H9 (cell line): ENCODE results near the gene LRRFIP2. TPM values are rescaled to one million over a fixed set of nuclear protein-coding genes. Genes with fewer than 3 reads are reported as not detected.

Source experiments
- DNase-seq: peaks from one replicate; pipeline ENCODE4 v3.0.0-alpha.2; 2017
- H2AFZ ChIP-seq: one replicate; pipeline ENCODE4 v1.6.1; 2013; ENCODE audit warnings: mild to moderate bottlenecking, low read length, control low read depth, moderate library complexity
- H2AK5ac ChIP-seq: 2 replicates; pipeline ENCODE4 v1.6.1; 2013; ENCODE audit warnings: low read length, control low read depth, mixed read lengths; ENCODE audit not compliant: insufficient read length
- H2BK120ac ChIP-seq: one replicate; pipeline ENCODE4 v1.6.1; 2013; ENCODE audit warnings: low read depth, mild to moderate bottlenecking, low read length, control low read depth, inconsistent platforms; ENCODE audit not compliant: poor library complexity, severe bottlenecking
- H2BK12ac ChIP-seq: 2 replicates; pipeline ENCODE4 v1.6.1; 2013; ENCODE audit warnings: low read length, control low read depth, mixed read lengths, low read depth; ENCODE audit not compliant: insufficient read length
- H2BK15ac ChIP-seq: 2 replicates; pipeline ENCODE4 v1.6.1; 2013; ENCODE audit warnings: low read depth, low read length, control low read depth
- H2BK20ac ChIP-seq: one replicate; pipeline ENCODE4 v1.6.1; 2013; ENCODE audit warnings: low read depth, mild to moderate bottlenecking, low read length, control low read depth, inconsistent platforms; ENCODE audit not compliant: poor library complexity, severe bottlenecking
- H2BK5ac ChIP-seq: 2 replicates; pipeline ENCODE4 v1.6.1; 2013; ENCODE audit warnings: low read length, control low read depth, mixed read lengths; ENCODE audit not compliant: insufficient read length
- H3K14ac ChIP-seq: 2 replicates; pipeline ENCODE4 v1.6.1; 2013; ENCODE audit warnings: low read length, control low read depth; ENCODE audit not compliant: insufficient read depth
- H3K18ac ChIP-seq: 2 replicates; pipeline ENCODE4 v1.6.1; 2013; ENCODE audit warnings: low read depth, mild to moderate bottlenecking, mixed read lengths, low read length, control low read depth; ENCODE audit not compliant: insufficient read length
- H3K23ac ChIP-seq: 2 replicates; pipeline ENCODE4 v1.6.1; 2013; ENCODE audit warnings: low read length, control low read depth, mixed read lengths, low read depth; ENCODE audit not compliant: insufficient read length
- H3K23me2 ChIP-seq: 2 replicates; pipeline ENCODE4 v1.6.1; 2013; ENCODE audit warnings: low read depth, mild to moderate bottlenecking, mixed read lengths, low read length, control low read depth; ENCODE audit not compliant: insufficient read length, poor library complexity, severe bottlenecking
- H3K27ac ChIP-seq: 2 replicates; pipeline ENCODE4 v1.5.1; 2013; ENCODE audit warnings: low read length, control low read depth, mixed read lengths, low read depth; ENCODE audit not compliant: insufficient read length
- H3K27me3 ChIP-seq: 2 replicates; pipeline ENCODE4 v1.6.1; 2013; ENCODE audit warnings: low read length, control low read depth, inconsistent platforms; ENCODE audit not compliant: insufficient read depth
- H3K4ac ChIP-seq: 2 replicates; pipeline ENCODE4 v1.6.1; 2013; ENCODE audit warnings: low read depth, mild to moderate bottlenecking, control low read depth, inconsistent platforms, low read length, moderate library complexity
- H3K4me1 ChIP-seq: 2 replicates; pipeline ENCODE4 v1.6.1; 2013; ENCODE audit warnings: low read length, control low read depth, inconsistent platforms; ENCODE audit not compliant: insufficient read depth
- H3K4me2 ChIP-seq: 2 replicates; pipeline ENCODE4 v1.6.1; 2013; ENCODE audit warnings: low read length, control low read depth, mixed read lengths; ENCODE audit not compliant: insufficient read length, insufficient read depth
- H3K56ac ChIP-seq: 2 replicates; pipeline ENCODE4 v1.6.1; 2013; ENCODE audit warnings: low read depth, mild to moderate bottlenecking, mixed read lengths, low read length, control low read depth; ENCODE audit not compliant: insufficient read length
- H3K79me1 ChIP-seq: 2 replicates; pipeline ENCODE4 v1.6.1; 2013; ENCODE audit warnings: low read depth, mild to moderate bottlenecking, moderate library complexity, low read length, control low read depth, inconsistent platforms; ENCODE audit not compliant: insufficient read depth, poor library complexity, severe bottlenecking
- H3K79me2 ChIP-seq: 2 replicates; pipeline ENCODE4 v1.6.1; 2013; ENCODE audit warnings: low read length, control low read depth, inconsistent platforms; ENCODE audit not compliant: insufficient read depth
- H3K9ac ChIP-seq: 2 replicates; pipeline ENCODE4 v1.6.1; 2013; ENCODE audit warnings: low read length, control low read depth, mixed read lengths; ENCODE audit not compliant: insufficient read length; ENCODE audit errors: extremely low read depth
- H3K9me3 ChIP-seq: one replicate; pipeline ENCODE4 v1.6.1; 2013; ENCODE audit warnings: low read depth, low read length, inconsistent platforms; ENCODE audit not compliant: control insufficient read depth
- H3T11ph ChIP-seq: one replicate; pipeline ENCODE4 v1.6.1; 2013; ENCODE audit warnings: mild to moderate bottlenecking, low read length, control low read depth, inconsistent platforms
- H4K20me1 ChIP-seq: one replicate; pipeline ENCODE4 v1.6.1; 2013; ENCODE audit not compliant: control insufficient read depth, insufficient read length, insufficient read depth
- H4K5ac ChIP-seq: 2 replicates; pipeline ENCODE4 v1.6.1; 2013; ENCODE audit warnings: low read depth, mild to moderate bottlenecking, mixed read lengths, low read length, control low read depth; ENCODE audit not compliant: insufficient read length
- H4K8ac ChIP-seq: replicated peaks from 2 replicates; pipeline ENCODE4 v1.6.1; 2013; ENCODE audit warnings: low read length, control low read depth, mixed read lengths, low read depth; ENCODE audit not compliant: insufficient read length
- H4K91ac ChIP-seq: 2 replicates; pipeline ENCODE4 v1.6.1; 2013; ENCODE audit warnings: low read depth, mild to moderate bottlenecking, moderate library complexity, mixed read lengths, low read length, control low read depth; ENCODE audit not compliant: insufficient read length
- H3K27ac Mint-ChIP-seq, 3 experiments: 2 replicates in 2 of 3; 3 replicates in 1 of 3; pipeline ENCODE4 v1.8.0; 2020 to 2021; ENCODE audit warnings: mixed read lengths in 3 of 3, mild to moderate bottlenecking in 1 of 3, moderate library complexity in 1 of 3
- H3K27me3 Mint-ChIP-seq: 2 replicates; pipeline ENCODE4 v1.8.0; 2021; ENCODE audit warnings: low read depth, mild to moderate bottlenecking, moderate library complexity, mixed read lengths
- H3K36me3 Mint-ChIP-seq, 3 experiments: 2 replicates in 2 of 3; 3 replicates in 1 of 3; pipeline ENCODE4 v1.8.0; 2020 to 2021; ENCODE audit warnings: low read depth in 3 of 3, mixed read lengths in 3 of 3; ENCODE audit not compliant: insufficient read depth in 1 of 3
- H3K4me1 Mint-ChIP-seq, 2 experiments: 2 replicates each; pipeline ENCODE4 v1.8.0; 2020; ENCODE audit warnings: mixed read lengths in 2 of 2
- H3K4me3 Mint-ChIP-seq, 2 experiments: 2 replicates in 1 of 2; 3 replicates in 1 of 2; pipeline ENCODE4 v1.8.0; 2020 to 2021; ENCODE audit warnings: mild to moderate bottlenecking in 2 of 2, mixed read lengths in 2 of 2, moderate library complexity in 1 of 2
- H3K9me3 Mint-ChIP-seq, 2 experiments: 2 replicates in 1 of 2; 3 replicates in 1 of 2; pipeline ENCODE4 v1.8.0; 2020; ENCODE audit warnings: mild to moderate bottlenecking in 2 of 2, mixed read lengths in 2 of 2, moderate library complexity in 1 of 2
- CTCF ChIP-seq: fragments of 200-600 bp; sonication (generic); conservative IDR thresholded peaks from 3 replicates; pipeline ENCODE4 v1.8.0; 2021; ENCODE audit warnings: antibody characterized with exemption, mild to moderate bottlenecking
- WGBS: extraction: QIAGEN DNeasy Blood & Tissue Kit; methylation state at CpG from one replicate; pipeline ENCODE4 v1.1.7; 2013; ENCODE audit warnings: missing lambda C conversion rate, low lambda C conversion rate, mixed read lengths; ENCODE audit not compliant: insufficient read length; ENCODE audit errors: extremely low coverage; 5-methylcytosine and 5-hydroxymethylcytosine counted together
- long read RNA-seq: library from polyadenylated mRNA; unstranded; transcript quantifications from one replicate; pipeline ENCODE4 v2.0.0, GENCODE V29; 2020
- total RNA-seq: library from RNA; stranded (reverse); gene quantifications from 2 replicates; pipeline ENCODE4 v1.2.1, GENCODE V29; 2021

The LRRFIP2 gene, protein sequence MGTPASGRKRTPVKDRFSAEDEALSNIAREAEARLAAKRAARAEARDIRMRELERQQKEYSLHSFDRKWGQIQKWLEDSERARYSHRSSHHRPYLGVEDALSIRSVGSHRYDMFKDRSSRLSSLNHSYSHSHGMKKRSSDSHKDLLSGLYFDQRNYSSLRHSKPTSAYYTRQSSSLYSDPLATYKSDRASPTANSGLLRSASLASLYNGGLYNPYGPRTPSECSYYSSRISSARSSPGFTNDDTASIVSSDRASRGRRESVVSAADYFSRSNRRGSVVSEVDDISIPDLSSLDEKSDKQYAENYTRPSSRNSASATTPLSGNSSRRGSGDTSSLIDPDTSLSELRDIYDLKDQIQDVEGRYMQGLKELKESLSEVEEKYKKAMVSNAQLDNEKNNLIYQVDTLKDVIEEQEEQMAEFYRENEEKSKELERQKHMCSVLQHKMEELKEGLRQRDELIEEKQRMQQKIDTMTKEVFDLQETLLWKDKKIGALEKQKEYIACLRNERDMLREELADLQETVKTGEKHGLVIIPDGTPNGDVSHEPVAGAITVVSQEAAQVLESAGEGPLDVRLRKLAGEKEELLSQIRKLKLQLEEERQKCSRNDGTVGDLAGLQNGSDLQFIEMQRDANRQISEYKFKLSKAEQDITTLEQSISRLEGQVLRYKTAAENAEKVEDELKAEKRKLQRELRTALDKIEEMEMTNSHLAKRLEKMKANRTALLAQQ
- 29.5 and 30.7 TPM in 2 replicates for total RNA-seq
- long read RNA-seq, transcript LRRFIP2-202 (14 exons, 2,821 nt): major isoform, 43 of 138 reads
- long read RNA-seq, transcript LRRFIP2-205 (15 exons, 2,522 nt): minor isoform, 9 of 138 reads
- long read RNA-seq, partial matches to known transcripts: 18 of 138 reads
- long read RNA-seq, other reads (novel, unspliced or antisense): 63 of 138 reads

GRCh38 chr3:37174532-37175126 is at the start of gene LRRFIP2:
Gene LRRFIP2 (minus strand): TSS chr3:37174582. CDS start chr3:37148983, 25,599 bp downstream.
- Histone ChIP-seq H4K20me1 (no peaks in the 10 kb centered on the region), H3K4ac (no peak within 1 kb of the TSS), H3K4me1 (no peaks in the 10 kb centered on the region), H3K9me3 (no peaks in the 10 kb centered on the region), H3K27ac (no peak within 1 kb of the TSS), H3K4me2 (peak within 1 kb of the TSS; percentile 44), H2BK12ac (no peak within 1 kb of the TSS), H3K79me1 (no peaks in the 10 kb centered on the region), H2BK15ac (no peak within 1 kb of the TSS), H2BK5ac (no peak within 1 kb of the TSS), H3K27me3 (no peaks in the 10 kb centered on the region), H2BK120ac (no peak within 1 kb of the TSS), H2AFZ (no peak within 1 kb of the TSS), H3K23ac (no peak within 1 kb of the TSS), H3K14ac (no peak within 1 kb of the TSS), H2AK5ac (no peak within 1 kb of the TSS), H3K79me2 (peaks cover 2% of the 10 kb centered on the region; the same call in 1 of the 2 replicates), H4K5ac (no peak within 1 kb of the TSS), H3T11ph (no peak within 1 kb of the TSS), H2BK20ac (no peak within 1 kb of the TSS), H3K56ac (no peak within 1 kb of the TSS), H4K8ac (no peak within 1 kb of the TSS), H3K18ac (no peak within 1 kb of the TSS), H4K91ac (no peak within 1 kb of the TSS), H3K23me2 (peaks cover 4% of the 10 kb centered on the region), H3K9ac (peak within 1 kb of the TSS; percentile 79)
- Mint-ChIP-seq H3K27ac (peak within 1 kb of the TSS in 2 of 3 experiments; percentile 52 to 63; a peak in 3 of 7 replicates), H3K27me3 (no peaks in the 10 kb centered on the region), H3K36me3 (peaks cover 0 to 5% (median 5%) of the 10 kb centered on the region in 3 experiments; a peak in 3 of 7 replicates), H3K4me1 (peaks cover 21% of the 10 kb centered on the region in 2 experiments), H3K4me3 (peak within 1 kb of the TSS; percentile 90 to 96), H3K9me3 (no peaks in the 10 kb centered on the region)
- no peak for DNase-seq
- 100% methylated on average over 1 of the region's 5 CpGs for WGBS
- TF ChIP-seq CTCF: no peak
